H9 (cell line): Measurements from ENCODE around the gene TRIO. TPM values are rescaled to one million over a fixed set of nuclear protein-coding genes. Genes with fewer than 3 reads are reported as not detected.

ENCODE experiments used
- DNase-seq: peaks from one replicate; pipeline ENCODE4 v3.0.0-alpha.2; 2017
- H2AFZ ChIP-seq: one replicate; pipeline ENCODE4 v1.6.1; 2013; ENCODE audit warnings: mild to moderate bottlenecking, low read length, control low read depth, moderate library complexity
- H2AK5ac ChIP-seq: 2 replicates; pipeline ENCODE4 v1.6.1; 2013; ENCODE audit warnings: low read length, control low read depth, mixed read lengths; ENCODE audit not compliant: insufficient read length
- H2BK120ac ChIP-seq: one replicate; pipeline ENCODE4 v1.6.1; 2013; ENCODE audit warnings: low read depth, mild to moderate bottlenecking, low read length, control low read depth, inconsistent platforms; ENCODE audit not compliant: poor library complexity, severe bottlenecking
- H2BK12ac ChIP-seq: 2 replicates; pipeline ENCODE4 v1.6.1; 2013; ENCODE audit warnings: low read length, control low read depth, mixed read lengths, low read depth; ENCODE audit not compliant: insufficient read length
- H2BK15ac ChIP-seq: 2 replicates; pipeline ENCODE4 v1.6.1; 2013; ENCODE audit warnings: low read depth, low read length, control low read depth
- H2BK20ac ChIP-seq: one replicate; pipeline ENCODE4 v1.6.1; 2013; ENCODE audit warnings: low read depth, mild to moderate bottlenecking, low read length, control low read depth, inconsistent platforms; ENCODE audit not compliant: poor library complexity, severe bottlenecking
- H2BK5ac ChIP-seq: 2 replicates; pipeline ENCODE4 v1.6.1; 2013; ENCODE audit warnings: low read length, control low read depth, mixed read lengths; ENCODE audit not compliant: insufficient read length
- H3K14ac ChIP-seq: 2 replicates; pipeline ENCODE4 v1.6.1; 2013; ENCODE audit warnings: low read length, control low read depth; ENCODE audit not compliant: insufficient read depth
- H3K18ac ChIP-seq: 2 replicates; pipeline ENCODE4 v1.6.1; 2013; ENCODE audit warnings: low read depth, mild to moderate bottlenecking, mixed read lengths, low read length, control low read depth; ENCODE audit not compliant: insufficient read length
- H3K23ac ChIP-seq: 2 replicates; pipeline ENCODE4 v1.6.1; 2013; ENCODE audit warnings: low read length, control low read depth, mixed read lengths, low read depth; ENCODE audit not compliant: insufficient read length
- H3K23me2 ChIP-seq: 2 replicates; pipeline ENCODE4 v1.6.1; 2013; ENCODE audit warnings: low read depth, mild to moderate bottlenecking, mixed read lengths, low read length, control low read depth; ENCODE audit not compliant: insufficient read length, poor library complexity, severe bottlenecking
- H3K27ac ChIP-seq: 2 replicates; pipeline ENCODE4 v1.5.1; 2013; ENCODE audit warnings: low read length, control low read depth, mixed read lengths, low read depth; ENCODE audit not compliant: insufficient read length
- H3K27me3 ChIP-seq: 2 replicates; pipeline ENCODE4 v1.6.1; 2013; ENCODE audit warnings: low read length, control low read depth, inconsistent platforms; ENCODE audit not compliant: insufficient read depth
- H3K4ac ChIP-seq: 2 replicates; pipeline ENCODE4 v1.6.1; 2013; ENCODE audit warnings: low read depth, mild to moderate bottlenecking, control low read depth, inconsistent platforms, low read length, moderate library complexity
- H3K4me1 ChIP-seq: 2 replicates; pipeline ENCODE4 v1.6.1; 2013; ENCODE audit warnings: low read length, control low read depth, inconsistent platforms; ENCODE audit not compliant: insufficient read depth
- H3K4me2 ChIP-seq: 2 replicates; pipeline ENCODE4 v1.6.1; 2013; ENCODE audit warnings: low read length, control low read depth, mixed read lengths; ENCODE audit not compliant: insufficient read length, insufficient read depth
- H3K56ac ChIP-seq: 2 replicates; pipeline ENCODE4 v1.6.1; 2013; ENCODE audit warnings: low read depth, mild to moderate bottlenecking, mixed read lengths, low read length, control low read depth; ENCODE audit not compliant: insufficient read length
- H3K79me1 ChIP-seq: 2 replicates; pipeline ENCODE4 v1.6.1; 2013; ENCODE audit warnings: low read depth, mild to moderate bottlenecking, moderate library complexity, low read length, control low read depth, inconsistent platforms; ENCODE audit not compliant: insufficient read depth, poor library complexity, severe bottlenecking
- H3K79me2 ChIP-seq: 2 replicates; pipeline ENCODE4 v1.6.1; 2013; ENCODE audit warnings: low read length, control low read depth, inconsistent platforms; ENCODE audit not compliant: insufficient read depth
- H3K9ac ChIP-seq: 2 replicates; pipeline ENCODE4 v1.6.1; 2013; ENCODE audit warnings: low read length, control low read depth, mixed read lengths; ENCODE audit not compliant: insufficient read length; ENCODE audit errors: extremely low read depth
- H3K9me3 ChIP-seq: one replicate; pipeline ENCODE4 v1.6.1; 2013; ENCODE audit warnings: low read depth, low read length, inconsistent platforms; ENCODE audit not compliant: control insufficient read depth
- H3T11ph ChIP-seq: one replicate; pipeline ENCODE4 v1.6.1; 2013; ENCODE audit warnings: mild to moderate bottlenecking, low read length, control low read depth, inconsistent platforms
- H4K20me1 ChIP-seq: one replicate; pipeline ENCODE4 v1.6.1; 2013; ENCODE audit not compliant: control insufficient read depth, insufficient read length, insufficient read depth
- H4K5ac ChIP-seq: 2 replicates; pipeline ENCODE4 v1.6.1; 2013; ENCODE audit warnings: low read depth, mild to moderate bottlenecking, mixed read lengths, low read length, control low read depth; ENCODE audit not compliant: insufficient read length
- H4K8ac ChIP-seq: replicated peaks from 2 replicates; pipeline ENCODE4 v1.6.1; 2013; ENCODE audit warnings: low read length, control low read depth, mixed read lengths, low read depth; ENCODE audit not compliant: insufficient read length
- H4K91ac ChIP-seq: 2 replicates; pipeline ENCODE4 v1.6.1; 2013; ENCODE audit warnings: low read depth, mild to moderate bottlenecking, moderate library complexity, mixed read lengths, low read length, control low read depth; ENCODE audit not compliant: insufficient read length
- H3K27ac Mint-ChIP-seq, 3 experiments: 2 replicates in 2 of 3; 3 replicates in 1 of 3; pipeline ENCODE4 v1.8.0; 2020 to 2021; ENCODE audit warnings: mixed read lengths in 3 of 3, mild to moderate bottlenecking in 1 of 3, moderate library complexity in 1 of 3
- H3K27me3 Mint-ChIP-seq: 2 replicates; pipeline ENCODE4 v1.8.0; 2021; ENCODE audit warnings: low read depth, mild to moderate bottlenecking, moderate library complexity, mixed read lengths
- H3K36me3 Mint-ChIP-seq, 3 experiments: 2 replicates in 2 of 3; 3 replicates in 1 of 3; pipeline ENCODE4 v1.8.0; 2020 to 2021; ENCODE audit warnings: low read depth in 3 of 3, mixed read lengths in 3 of 3; ENCODE audit not compliant: insufficient read depth in 1 of 3
- H3K4me1 Mint-ChIP-seq, 2 experiments: 2 replicates each; pipeline ENCODE4 v1.8.0; 2020; ENCODE audit warnings: mixed read lengths in 2 of 2
- H3K4me3 Mint-ChIP-seq, 2 experiments: 2 replicates in 1 of 2; 3 replicates in 1 of 2; pipeline ENCODE4 v1.8.0; 2020 to 2021; ENCODE audit warnings: mild to moderate bottlenecking in 2 of 2, mixed read lengths in 2 of 2, moderate library complexity in 1 of 2
- H3K9me3 Mint-ChIP-seq, 2 experiments: 2 replicates in 1 of 2; 3 replicates in 1 of 2; pipeline ENCODE4 v1.8.0; 2020; ENCODE audit warnings: mild to moderate bottlenecking in 2 of 2, mixed read lengths in 2 of 2, moderate library complexity in 1 of 2
- CTCF ChIP-seq: fragments of 200-600 bp; sonication (generic); conservative IDR thresholded peaks from 3 replicates; pipeline ENCODE4 v1.8.0; 2021; ENCODE audit warnings: antibody characterized with exemption, mild to moderate bottlenecking
- WGBS: extraction: QIAGEN DNeasy Blood & Tissue Kit; methylation state at CpG from one replicate; pipeline ENCODE4 v1.1.7; 2013; ENCODE audit warnings: missing lambda C conversion rate, low lambda C conversion rate, mixed read lengths; ENCODE audit not compliant: insufficient read length; ENCODE audit errors: extremely low coverage; 5-methylcytosine and 5-hydroxymethylcytosine counted together
- total RNA-seq: library from RNA; stranded (reverse); gene quantifications from 2 replicates; pipeline ENCODE4 v1.2.1, GENCODE V29; 2021

TRIO gene
- total RNA-seq, 1 experiment from 2014 or later = 87.8 TPM

DNA sequence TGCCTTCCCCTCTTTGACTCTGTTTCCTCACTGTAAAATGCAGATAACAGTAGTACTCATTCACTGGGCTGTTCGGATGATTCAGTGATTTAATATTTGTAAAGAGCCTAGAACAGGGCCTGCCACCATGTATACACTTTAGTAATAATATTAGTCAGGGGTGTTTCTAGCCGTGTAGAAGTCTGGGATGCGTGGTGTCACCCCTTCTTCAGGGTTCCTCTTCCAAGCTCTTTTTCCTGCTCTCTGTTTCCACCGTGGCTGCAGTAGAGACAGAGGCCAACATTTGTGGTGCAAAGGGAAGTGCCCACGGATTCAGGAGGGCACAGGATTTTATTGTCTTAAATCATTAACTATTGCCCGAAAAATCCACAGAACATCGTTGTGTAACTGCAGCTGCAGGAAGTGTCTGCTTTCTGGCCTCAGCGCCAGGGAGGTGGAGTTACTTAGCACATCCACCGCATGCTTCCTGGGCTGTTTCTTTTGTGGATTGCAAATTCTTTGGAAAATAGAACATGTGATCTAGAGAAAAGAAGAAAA is 61.7 kb downstream of the TRIO start:
- Histone ChIP-seq H3K4me1 (peaks cover 2% of the 10 kb centered on the region; the same call in 1 of the 2 replicates), H3K23ac (no peak overlapping the region), H4K8ac (no peak overlapping the region), H3K56ac (no peak overlapping the region), H3K9me3 (no peaks in the 10 kb centered on the region), H2AFZ (no peak overlapping the region), H2AK5ac (no peak overlapping the region), H3K23me2 (no peaks in the 10 kb centered on the region), H2BK12ac (no peak overlapping the region), H4K91ac (no peak overlapping the region), H3K27ac (no peak overlapping the region), H4K5ac (no peak overlapping the region), H3T11ph (no peak overlapping the region), H2BK120ac (no peak overlapping the region), H3K4ac (no peak overlapping the region), H2BK15ac (no peak overlapping the region), H3K4me2 (no peak overlapping the region), H2BK5ac (no peak overlapping the region), H3K9ac (no peak overlapping the region), H2BK20ac (no peak overlapping the region), H3K79me1 (peaks cover 2% of the 10 kb centered on the region), H3K79me2 (peaks cover 16% of the 10 kb centered on the region; the same call in 1 of the 2 replicates), H3K18ac (no peak overlapping the region), H4K20me1 (no peaks in the 10 kb centered on the region), H3K27me3 (no peaks in the 10 kb centered on the region), H3K14ac (no peak overlapping the region)
- DNase-seq = no peak
- Mint-ChIP-seq H3K27ac (peak overlapping the region in 2 of 3 experiments; percentile 12 to 90; a peak in 2 of 7 replicates), H3K4me3 (no peak overlapping the region), H3K4me1 (peaks cover 33 to 37% of the 10 kb centered on the region in 2 experiments), H3K9me3 (no peaks in the 10 kb centered on the region), H3K36me3 (no peaks in the 10 kb centered on the region), H3K27me3 (no peaks in the 10 kb centered on the region)
- no peak for TF ChIP-seq CTCF
- WGBS = no CpG with 5 or more reads among the region's 9 CpGs
